NCI-H1436 (cell line): ENCODE data around the gene RTN4R.

ENCODE experiments used
- DNase-seq: peaks from one replicate; lab custom pipeline; 2025; lab: John Stamatoyannopoulos, UW

Gene RTN4R

DNA sequence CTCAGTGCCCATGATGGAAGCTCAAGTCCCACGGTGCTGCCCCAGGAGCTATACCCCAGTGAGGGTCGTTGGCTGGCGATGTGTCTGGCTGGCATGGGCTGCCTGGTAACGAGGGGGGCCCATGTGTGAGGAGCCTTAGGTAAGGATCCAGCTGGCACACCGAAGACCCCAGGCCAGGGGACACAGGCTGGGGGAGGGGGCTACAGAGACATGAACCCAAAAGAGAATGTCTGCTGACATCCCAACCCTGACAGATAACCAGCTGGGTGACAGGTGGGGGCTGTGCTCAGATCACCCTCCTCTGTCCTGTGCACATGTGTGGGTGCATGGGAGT, 39.2 kb downstream of the RTN4R start:
- DNase-seq: no peak

- DNase-seq: no peak
These were observed 39.8 kb downstream of the RTN4R start for GRCh38 chr22:20228055-20228938.

DNA sequence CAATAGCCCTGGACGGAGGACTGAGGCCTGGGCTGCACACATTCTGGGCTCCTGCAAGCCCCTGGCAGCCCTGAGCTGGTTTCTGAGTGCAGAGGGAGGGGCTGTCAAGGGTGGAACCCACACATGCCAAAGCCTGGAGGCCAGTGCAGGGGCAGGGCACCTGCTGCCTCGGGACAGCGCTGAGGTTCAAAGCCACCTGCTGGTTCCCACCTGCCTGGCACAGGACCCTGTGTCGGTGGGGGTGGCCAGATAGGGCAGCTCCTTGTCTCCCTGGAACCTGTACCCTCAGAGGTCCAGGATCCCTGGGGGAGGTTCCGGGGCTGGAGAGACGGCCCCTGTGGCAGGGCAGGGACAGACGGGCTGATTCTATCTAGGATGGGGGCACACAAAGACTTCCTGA, 40.8 kb downstream of the RTN4R start:
- DNase-seq: no peak

- no peak for DNase-seq
These were observed 41.3 kb downstream of the RTN4R start for GRCh38 chr22:20226760-20227350.

- no peak for DNase-seq
These were observed 41.9 kb downstream of the RTN4R start for GRCh38 chr22:20226077-20226716.

DNA sequence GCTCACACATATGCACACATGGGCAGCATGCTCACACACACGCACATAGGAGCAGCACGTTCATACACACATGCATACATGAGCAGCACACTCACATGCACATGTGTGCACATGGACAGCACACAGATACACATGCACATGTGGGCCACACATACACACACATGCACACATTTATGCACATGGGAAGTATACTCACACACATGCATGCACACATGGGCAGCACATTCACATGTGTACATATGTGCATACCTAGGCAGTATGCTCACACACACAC, 42.5 kb downstream of the RTN4R start:
- no peak for DNase-seq

- DNase-seq: no peak
These were observed 43.0 kb downstream of the RTN4R start for GRCh38 chr22:20224917-20225692.

GRCh38 chr22:20224256-20224626, 43.9 kb downstream of the RTN4R start:
- DNase-seq: no peak

DNA sequence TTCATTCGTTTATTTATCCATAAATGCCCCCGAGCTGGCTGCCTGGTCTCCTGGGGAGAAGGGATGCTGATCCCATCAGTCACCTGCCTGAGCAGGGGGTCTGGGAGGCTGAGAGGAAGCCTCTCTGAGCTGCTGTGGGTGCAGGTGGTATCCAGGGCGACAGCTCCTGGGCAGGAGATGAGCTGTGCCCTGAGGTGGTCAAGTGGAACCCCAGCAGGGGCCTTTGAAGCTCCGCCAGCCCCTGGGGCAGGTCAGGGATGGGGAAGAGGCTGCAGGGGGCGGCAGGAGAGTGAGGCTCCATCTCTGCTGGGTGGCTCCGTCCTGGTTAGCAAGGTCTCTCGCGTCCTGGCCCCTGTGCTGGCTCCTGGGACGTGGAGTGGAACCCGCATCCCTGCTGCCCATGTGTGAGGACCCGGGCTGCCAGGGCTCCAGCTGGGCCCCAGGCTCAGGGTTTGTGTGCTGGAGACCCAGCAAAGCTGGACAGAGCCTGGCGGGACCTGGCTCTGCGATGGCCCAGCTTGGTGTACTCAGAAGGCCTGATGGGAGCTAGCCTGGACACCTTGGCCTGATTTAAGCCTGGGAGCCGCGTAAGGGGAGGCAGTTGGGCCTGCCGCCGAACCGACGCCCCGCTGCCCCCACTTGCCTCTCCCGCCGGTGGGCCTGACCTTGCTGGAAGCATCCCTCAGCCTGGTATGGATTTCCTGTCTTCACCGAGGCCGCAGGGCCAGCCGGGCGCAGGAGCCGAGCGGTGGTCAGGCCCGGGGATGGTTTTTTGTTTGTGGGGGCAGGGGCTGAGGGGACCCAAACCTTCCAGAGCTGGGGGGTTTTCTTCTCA, 44.5 kb downstream of the RTN4R start:
- no peak for DNase-seq

- DNase-seq: no peak
These were observed 45.2 kb downstream of the RTN4R start for GRCh38 chr22:20222764-20223420.

DNA sequence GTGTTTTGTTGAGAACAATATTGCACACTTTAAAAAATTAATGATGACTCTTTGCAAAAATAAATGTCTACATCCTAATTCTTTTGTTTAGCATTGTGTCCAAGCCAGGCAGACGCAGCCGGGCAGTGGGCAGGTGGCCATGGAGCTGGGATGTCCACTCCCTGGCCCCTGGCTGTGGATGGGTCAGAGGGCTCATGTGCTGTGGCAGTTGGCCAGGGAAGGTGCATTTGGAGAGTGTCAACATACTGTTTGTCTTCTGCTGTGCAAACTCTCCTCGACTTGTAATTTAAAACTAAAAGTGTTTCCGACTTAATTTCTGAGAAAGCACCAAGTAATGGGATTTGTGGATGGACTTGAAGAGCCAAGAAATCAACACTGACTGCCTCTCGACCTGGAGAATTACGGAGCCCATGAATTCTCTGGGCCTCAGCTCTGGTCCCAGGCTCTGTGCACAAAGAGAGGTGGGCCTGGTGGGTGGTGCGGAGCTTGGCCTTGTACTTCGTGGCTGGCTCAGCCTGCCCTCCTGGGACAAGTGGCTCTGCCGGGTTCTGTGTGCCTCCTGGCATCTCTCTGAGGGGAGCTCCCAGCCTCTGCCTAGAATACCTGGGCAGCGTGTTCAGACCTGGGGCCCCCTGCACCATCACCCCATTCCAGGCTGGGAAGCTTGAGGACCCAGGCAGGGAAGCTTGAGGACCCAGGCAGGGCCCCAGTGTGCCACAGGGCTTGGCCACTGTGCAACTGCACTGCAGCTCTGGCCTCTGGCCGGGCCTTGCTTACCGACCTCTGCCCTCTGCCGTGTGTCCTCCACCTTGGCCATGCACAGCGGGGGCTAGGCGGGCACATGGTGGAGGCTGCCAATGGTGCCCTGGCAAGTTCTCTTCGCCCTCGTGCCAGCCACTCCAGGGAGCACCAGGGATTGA, 46.4 kb downstream of the RTN4R start:
- no peak for DNase-seq

DNA sequence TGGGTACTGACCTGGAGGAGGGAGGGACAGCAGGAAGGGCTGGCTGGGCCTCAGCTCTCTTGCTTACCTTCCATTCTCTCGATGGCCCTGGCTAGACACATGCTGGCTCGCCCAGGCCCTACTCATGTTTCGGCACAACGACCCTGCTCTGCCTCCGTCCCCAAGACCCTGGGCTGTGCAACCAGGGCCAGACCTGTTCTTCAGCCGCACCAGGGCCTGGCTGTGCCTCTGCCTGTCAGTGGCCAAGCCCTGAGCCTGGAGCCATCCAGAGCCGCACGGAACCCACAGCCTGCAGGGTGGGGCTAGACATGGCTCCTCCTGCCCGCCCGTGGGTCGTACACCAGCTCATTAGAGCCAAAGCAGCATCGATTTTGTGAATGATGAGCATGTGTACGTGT, 47.5 kb downstream of the RTN4R start:
- no peak for DNase-seq

DNA sequence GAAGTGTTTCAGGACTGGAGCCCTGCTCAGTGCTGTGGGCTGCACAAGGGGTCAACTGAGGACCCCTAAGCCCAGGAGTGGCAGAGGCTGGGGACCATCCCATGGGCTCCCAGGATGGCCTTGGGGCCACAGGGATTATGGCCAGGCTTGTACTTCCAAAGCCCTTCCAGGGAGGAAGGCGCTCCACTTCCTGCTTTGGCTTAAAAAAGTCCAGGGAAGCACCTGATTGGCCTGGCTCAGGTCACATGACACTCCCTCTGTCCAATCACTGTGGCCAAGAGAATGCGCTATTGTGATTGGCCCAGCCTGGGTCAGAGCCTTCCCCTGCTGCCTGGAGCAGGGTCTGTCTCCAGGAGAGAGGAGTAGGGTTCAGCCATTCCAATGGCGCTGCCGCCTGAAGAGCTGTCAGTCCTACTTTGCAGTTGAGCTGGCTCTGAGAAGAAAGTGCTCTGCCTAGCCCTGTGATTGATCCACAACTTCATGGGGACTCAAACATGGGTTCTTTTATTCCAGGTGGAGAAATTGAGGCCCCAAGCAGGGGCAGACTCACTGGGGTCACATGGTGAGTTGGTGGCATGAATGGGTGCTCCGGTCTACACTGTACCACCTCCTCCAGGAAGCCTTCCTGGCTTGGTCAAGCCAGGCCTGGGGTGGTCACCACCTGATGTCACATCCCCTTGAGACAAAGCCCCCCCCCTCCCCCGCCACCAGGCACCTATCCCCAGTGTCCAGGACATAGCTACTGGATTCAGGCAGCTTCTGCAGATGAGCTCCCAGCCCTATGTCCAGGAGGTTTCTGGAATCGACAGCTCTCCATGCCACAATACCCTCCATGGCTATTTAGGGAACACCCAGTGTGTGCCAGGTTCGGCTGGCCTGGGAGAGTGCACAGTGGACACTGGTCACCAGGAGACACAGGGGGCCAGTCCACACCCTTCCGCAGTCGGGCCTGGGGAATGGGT, 48.2 kb downstream of the RTN4R start:
- no peak for DNase-seq

DNA sequence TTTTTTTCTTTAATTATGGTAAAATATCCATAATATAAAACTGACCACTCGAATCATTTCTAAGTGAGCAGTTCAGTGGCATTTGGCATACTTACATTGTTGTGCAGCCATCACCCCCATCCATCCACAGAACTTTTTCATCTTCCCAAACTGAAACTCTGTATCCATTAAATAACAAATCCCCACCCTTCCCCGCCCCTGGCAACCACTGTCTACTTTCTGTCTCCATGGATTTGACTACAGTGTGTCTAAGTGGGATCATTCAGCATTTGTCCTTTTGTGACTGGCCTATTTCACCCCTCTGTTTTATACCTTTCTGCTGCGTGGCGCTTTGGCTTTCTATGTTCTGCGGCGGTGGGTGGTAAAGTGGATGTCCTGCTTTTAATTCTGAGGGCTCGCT, 49.1 kb downstream of the RTN4R start:
- DNase-seq: no peak

GRCh38 chr22:20218326-20218872, 49.7 kb downstream of the RTN4R start:
- no peak for DNase-seq

DNA sequence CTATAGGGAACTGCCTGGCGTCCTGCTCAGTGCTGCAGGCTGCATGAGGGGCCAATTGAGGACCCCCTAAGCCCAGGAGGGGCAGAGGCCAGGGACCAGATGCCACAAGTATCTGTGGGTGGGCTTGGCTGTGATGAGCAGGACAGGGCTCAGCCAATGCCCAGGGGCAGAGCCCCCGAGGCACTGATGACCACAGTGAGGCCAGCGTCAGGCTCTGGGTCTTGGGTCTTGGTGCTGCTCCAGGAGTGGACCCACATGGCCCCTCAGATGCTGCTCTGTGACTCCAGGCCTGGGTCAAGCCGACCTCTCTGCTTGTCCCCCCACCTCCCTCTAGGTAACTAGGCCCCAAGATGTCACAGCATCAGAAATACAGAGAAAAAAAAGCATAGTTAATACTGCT, 50.6 kb downstream of the RTN4R start:
- no peak for DNase-seq

GRCh38 chr22:20216863-20217499, 51.1 kb downstream of the RTN4R start:
- DNase-seq: no peak

GRCh38 chr22:20215742-20216141, 52.4 kb downstream of the RTN4R start:
- DNase-seq: no peak
